K562 (cell line): ENCODE results near the gene CCDC71L. TPM values are rescaled to one million over a fixed set of nuclear protein-coding genes. Genes with fewer than 3 reads are reported as not detected.

Source experiments
- ELF1 ChIP-seq: fragments of 200-800 bp; sonication (Bioruptor generic); IDR thresholded peaks from 2 replicates; pipeline ENCODE4 v1.6.1; 2016; ENCODE audit warnings: missing genetic modification characterization, missing compliant biosample characterization
- ETV6 ChIP-seq, 3 experiments: fragments of 150-350 bp in 1 of 3; sonication (generic) in 1 of 3; formaldehyde crosslinking in 1 of 3; IDR thresholded peaks; 2 replicates each; pipeline versions ENCODE4 v1.6.1 to v1.8.0; 2014 to 2022; ENCODE audit warnings: borderline replicate concordance in 2 of 3, low read depth in 2 of 3, antibody characterized with exemption in 1 of 3, low read length in 1 of 3, mild to moderate bottlenecking in 1 of 3, missing genetic modification reagents in 1 of 3
- HDAC3 ChIP-seq: fragments of 450-650 bp; IDR thresholded peaks from 2 replicates; pipeline ENCODE4 v1.6.1; 2018; ENCODE audit warnings: borderline replicate concordance, mild to moderate bottlenecking, moderate library complexity; ENCODE audit not compliant: partially characterized antibody
- IFI16 ChIP-seq: fragments of 250-450 bp; sonication (Bioruptor Pico); IDR thresholded peaks from 2 replicates; pipeline ENCODE4 v2.1.2; 2022; ENCODE audit warnings: mild to moderate bottlenecking, inconsistent platforms
- PTBP1 ChIP-seq: fragments of 200-400 bp; formaldehyde crosslinking; IDR thresholded peaks from 2 replicates; pipeline ENCODE4 v1.6.1; 2017; ENCODE audit warnings: low read depth, low read length
- SMARCA4 ChIP-seq: fragments of 450-650 bp; IDR thresholded peaks from 2 replicates; pipeline ENCODE4 v1.6.1; 2016
- ZNF41 ChIP-seq: fragments of 250-450 bp; sonication (Bioruptor Pico); conservative IDR thresholded peaks from 2 replicates; pipeline ENCODE4 v1.4.0; 2020; ENCODE audit warnings: mild to moderate bottlenecking
- polyA plus RNA-seq, 8 experiments: library from polyadenylated mRNA; depleted of rRNA in 4 of 8; stranded (reverse) in 5 of 8; unstranded in 3 of 8; fragments of >200 nt; fragmentation: Nextera tagmentation in 2 of 8; fragmentation: Illumina TruSeq in 1 of 8; extraction: Ambion mirVana in 2 of 8; extraction: Trizol in 1 of 8; gene quantifications; 2 replicates each; pipeline versions ENCODE4 v1.2.1 to v1.2.3, GENCODE V29; 2011 to 2014; ENCODE audit warnings: inconsistent platforms in 1 of 8, missing spikeins in 1 of 8
- total RNA-seq, 7 experiments: library from RNA; depleted of rRNA in 6 of 7; stranded (reverse); fragments of >200 nt in 6 of 7; fragmentation: Illumina TruSeq in 2 of 7; extraction: Trizol in 2 of 7; gene quantifications; 2 replicates each; pipeline versions ENCODE4 v1.2.1 to v1.2.3, GENCODE V29; 2011 to 2021; ENCODE audit warnings: low replicate concordance in 1 of 7
- TF ChIP-seq, protein P1 (sequence below), 2 experiments: fragments of 450-650 bp; IDR thresholded peaks; 2 replicates each; pipeline ENCODE4 v1.6.1; 2018; ENCODE audit warnings: mild to moderate bottlenecking in 2 of 2, low read depth in 1 of 2; ENCODE audit not compliant: partially characterized antibody in 2 of 2
- TF ChIP-seq, protein P2 (sequence below): fragments of 250-450 bp; sonication (Bioruptor Pico); IDR thresholded peaks from 2 replicates; pipeline ENCODE4 v1.4.0; 2020
- TF ChIP-seq, protein P3 (sequence below): fragments of 250-450 bp; sonication (Bioruptor Pico); IDR thresholded peaks from 2 replicates; pipeline ENCODE4 v1.8.0; 2021; ENCODE audit warnings: mild to moderate bottlenecking, moderate library complexity
- TF ChIP-seq, protein P4 (sequence below): fragments of 450-650 bp; IDR thresholded peaks from 2 replicates; pipeline ENCODE4 v1.6.1; 2016; ENCODE audit warnings: mild to moderate bottlenecking

CCDC71L gene
- total and polyA plus RNA-seq, 9 of the 15 experiments (the other 6 are each of a cell fraction or from before 2014, with no cell fraction given) = 5.7 to 108 (median 25.4) TPM

DNA sequence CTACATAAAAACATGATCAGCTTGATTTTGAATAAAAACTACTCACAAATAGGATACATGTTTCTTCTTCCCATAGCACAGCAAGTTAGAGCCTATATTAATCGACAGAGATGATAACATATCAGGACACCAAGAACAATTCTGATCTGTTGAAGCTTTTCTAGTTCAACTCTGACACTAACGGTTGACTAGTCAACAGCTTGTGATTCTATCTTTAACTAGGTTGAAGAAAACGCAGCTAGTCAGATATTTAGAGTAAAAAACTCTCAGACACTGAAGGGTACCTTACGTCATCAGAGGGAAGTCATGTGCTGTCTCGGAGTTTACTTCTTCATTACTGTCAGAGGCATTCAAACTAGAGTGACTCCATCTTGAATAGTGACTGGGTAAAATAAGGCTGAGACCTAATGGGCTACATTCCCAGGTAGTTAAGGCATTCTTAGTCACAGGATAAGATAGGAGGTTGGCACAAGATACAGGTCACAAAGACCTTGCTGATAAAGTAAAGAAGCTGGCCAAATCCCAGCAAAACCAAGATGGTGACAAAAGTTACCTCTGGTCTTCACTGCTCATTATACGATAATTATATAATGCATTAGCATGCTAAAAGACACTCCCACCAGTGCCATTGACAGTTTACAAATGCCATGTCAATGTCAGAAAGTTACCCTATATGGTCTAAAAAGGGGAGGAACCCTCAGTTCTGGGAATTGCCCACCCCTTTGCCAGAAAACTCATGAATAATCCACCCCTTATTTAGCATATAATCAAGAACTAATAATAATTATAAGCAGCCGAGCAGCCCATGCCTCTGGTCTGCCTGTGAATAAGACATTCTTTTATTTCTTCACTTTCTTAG lies 21.3 kb downstream of the CCDC71L start (continued):
- TF ChIP-seq PTBP1 (no peak), ELF1 (no peak), SMARCA4 (no peak), IFI16 (CRISPR knock-in tag) (no peak), HDAC3 (no peak), ETV6 (IDR thresholded peaks at IDR 0.05; ENCODE audit: borderline replicate concordance in 1 of 2, low read depth in 2 of 2, low read length in 1 of 2) (no peak), ETV6 (CRISPR knock-in tag; IDR thresholded peaks at IDR 0.05; ENCODE audit: borderline replicate concordance) (no peak), ZNF41 (CRISPR knock-in tag) (peak; percentile 83)
- TF ChIP-seq, protein P1, sequence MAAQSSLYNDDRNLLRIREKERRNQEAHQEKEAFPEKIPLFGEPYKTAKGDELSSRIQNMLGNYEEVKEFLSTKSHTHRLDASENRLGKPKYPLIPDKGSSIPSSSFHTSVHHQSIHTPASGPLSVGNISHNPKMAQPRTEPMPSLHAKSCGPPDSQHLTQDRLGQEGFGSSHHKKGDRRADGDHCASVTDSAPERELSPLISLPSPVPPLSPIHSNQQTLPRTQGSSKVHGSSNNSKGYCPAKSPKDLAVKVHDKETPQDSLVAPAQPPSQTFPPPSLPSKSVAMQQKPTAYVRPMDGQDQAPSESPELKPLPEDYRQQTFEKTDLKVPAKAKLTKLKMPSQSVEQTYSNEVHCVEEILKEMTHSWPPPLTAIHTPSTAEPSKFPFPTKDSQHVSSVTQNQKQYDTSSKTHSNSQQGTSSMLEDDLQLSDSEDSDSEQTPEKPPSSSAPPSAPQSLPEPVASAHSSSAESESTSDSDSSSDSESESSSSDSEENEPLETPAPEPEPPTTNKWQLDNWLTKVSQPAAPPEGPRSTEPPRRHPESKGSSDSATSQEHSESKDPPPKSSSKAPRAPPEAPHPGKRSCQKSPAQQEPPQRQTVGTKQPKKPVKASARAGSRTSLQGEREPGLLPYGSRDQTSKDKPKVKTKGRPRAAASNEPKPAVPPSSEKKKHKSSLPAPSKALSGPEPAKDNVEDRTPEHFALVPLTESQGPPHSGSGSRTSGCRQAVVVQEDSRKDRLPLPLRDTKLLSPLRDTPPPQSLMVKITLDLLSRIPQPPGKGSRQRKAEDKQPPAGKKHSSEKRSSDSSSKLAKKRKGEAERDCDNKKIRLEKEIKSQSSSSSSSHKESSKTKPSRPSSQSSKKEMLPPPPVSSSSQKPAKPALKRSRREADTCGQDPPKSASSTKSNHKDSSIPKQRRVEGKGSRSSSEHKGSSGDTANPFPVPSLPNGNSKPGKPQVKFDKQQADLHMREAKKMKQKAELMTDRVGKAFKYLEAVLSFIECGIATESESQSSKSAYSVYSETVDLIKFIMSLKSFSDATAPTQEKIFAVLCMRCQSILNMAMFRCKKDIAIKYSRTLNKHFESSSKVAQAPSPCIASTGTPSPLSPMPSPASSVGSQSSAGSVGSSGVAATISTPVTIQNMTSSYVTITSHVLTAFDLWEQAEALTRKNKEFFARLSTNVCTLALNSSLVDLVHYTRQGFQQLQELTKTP (IDR thresholded peaks at IDR 0.05; ENCODE audit: low read depth in 1 of 2, partially characterized antibody in 2 of 2) = no peak
- TF ChIP-seq, protein P2, sequence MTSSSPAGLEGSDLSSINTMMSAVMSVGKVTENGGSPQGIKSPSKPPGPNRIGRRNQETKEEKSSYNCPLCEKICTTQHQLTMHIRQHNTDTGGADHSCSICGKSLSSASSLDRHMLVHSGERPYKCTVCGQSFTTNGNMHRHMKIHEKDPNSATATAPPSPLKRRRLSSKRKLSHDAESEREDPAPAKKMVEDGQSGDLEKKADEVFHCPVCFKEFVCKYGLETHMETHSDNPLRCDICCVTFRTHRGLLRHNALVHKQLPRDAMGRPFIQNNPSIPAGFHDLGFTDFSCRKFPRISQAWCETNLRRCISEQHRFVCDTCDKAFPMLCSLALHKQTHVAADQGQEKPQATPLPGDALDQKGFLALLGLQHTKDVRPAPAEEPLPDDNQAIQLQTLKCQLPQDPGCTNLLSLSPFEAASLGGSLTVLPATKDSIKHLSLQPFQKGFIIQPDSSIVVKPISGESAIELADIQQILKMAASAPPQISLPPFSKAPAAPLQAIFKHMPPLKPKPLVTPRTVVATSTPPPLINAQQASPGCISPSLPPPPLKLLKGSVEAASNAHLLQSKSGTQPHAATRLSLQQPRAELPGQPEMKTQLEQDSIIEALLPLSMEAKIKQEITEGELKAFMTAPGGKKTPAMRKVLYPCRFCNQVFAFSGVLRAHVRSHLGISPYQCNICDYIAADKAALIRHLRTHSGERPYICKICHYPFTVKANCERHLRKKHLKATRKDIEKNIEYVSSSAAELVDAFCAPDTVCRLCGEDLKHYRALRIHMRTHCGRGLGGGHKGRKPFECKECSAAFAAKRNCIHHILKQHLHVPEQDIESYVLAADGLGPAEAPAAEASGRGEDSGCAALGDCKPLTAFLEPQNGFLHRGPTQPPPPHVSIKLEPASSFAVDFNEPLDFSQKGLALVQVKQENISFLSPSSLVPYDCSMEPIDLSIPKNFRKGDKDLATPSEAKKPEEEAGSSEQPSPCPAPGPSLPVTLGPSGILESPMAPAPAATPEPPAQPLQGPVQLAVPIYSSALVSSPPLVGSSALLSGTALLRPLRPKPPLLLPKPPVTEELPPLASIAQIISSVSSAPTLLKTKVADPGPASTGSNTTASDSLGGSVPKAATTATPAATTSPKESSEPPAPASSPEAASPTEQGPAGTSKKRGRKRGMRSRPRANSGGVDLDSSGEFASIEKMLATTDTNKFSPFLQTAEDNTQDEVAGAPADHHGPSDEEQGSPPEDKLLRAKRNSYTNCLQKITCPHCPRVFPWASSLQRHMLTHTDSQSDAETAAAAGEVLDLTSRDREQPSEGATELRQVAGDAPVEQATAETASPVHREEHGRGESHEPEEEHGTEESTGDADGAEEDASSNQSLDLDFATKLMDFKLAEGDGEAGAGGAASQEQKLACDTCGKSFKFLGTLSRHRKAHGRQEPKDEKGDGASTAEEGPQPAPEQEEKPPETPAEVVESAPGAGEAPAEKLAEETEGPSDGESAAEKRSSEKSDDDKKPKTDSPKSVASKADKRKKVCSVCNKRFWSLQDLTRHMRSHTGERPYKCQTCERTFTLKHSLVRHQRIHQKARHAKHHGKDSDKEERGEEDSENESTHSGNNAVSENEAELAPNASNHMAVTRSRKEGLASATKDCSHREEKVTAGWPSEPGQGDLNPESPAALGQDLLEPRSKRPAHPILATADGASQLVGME = peak; percentile 45; the same call in 1 of the 2 replicates
- TF ChIP-seq, protein P3, sequence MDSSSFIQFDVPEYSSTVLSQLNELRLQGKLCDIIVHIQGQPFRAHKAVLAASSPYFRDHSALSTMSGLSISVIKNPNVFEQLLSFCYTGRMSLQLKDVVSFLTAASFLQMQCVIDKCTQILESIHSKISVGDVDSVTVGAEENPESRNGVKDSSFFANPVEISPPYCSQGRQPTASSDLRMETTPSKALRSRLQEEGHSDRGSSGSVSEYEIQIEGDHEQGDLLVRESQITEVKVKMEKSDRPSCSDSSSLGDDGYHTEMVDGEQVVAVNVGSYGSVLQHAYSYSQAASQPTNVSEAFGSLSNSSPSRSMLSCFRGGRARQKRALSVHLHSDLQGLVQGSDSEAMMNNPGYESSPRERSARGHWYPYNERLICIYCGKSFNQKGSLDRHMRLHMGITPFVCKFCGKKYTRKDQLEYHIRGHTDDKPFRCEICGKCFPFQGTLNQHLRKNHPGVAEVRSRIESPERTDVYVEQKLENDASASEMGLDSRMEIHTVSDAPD (CRISPR knock-in tag) = no peak
- TF ChIP-seq, protein P4, sequence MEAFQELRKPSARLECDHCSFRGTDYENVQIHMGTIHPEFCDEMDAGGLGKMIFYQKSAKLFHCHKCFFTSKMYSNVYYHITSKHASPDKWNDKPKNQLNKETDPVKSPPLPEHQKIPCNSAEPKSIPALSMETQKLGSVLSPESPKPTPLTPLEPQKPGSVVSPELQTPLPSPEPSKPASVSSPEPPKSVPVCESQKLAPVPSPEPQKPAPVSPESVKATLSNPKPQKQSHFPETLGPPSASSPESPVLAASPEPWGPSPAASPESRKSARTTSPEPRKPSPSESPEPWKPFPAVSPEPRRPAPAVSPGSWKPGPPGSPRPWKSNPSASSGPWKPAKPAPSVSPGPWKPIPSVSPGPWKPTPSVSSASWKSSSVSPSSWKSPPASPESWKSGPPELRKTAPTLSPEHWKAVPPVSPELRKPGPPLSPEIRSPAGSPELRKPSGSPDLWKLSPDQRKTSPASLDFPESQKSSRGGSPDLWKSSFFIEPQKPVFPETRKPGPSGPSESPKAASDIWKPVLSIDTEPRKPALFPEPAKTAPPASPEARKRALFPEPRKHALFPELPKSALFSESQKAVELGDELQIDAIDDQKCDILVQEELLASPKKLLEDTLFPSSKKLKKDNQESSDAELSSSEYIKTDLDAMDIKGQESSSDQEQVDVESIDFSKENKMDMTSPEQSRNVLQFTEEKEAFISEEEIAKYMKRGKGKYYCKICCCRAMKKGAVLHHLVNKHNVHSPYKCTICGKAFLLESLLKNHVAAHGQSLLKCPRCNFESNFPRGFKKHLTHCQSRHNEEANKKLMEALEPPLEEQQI = no peak
